GM23248 (cell line): ENCODE measurements around the gene SRP9.

Source experiments
- EZH2 ChIP-seq: fragments of 200-600 bp; sonication (generic); IDR thresholded peaks from 2 replicates; pipeline ENCODE4 v1.6.1; 2018; ENCODE audit warnings: antibody characterized with exemption, mild to moderate bottlenecking; ENCODE audit not compliant: insufficient read depth, poor library complexity, severe bottlenecking
- EZH2phosphoT487 ChIP-seq: fragments of 200-600 bp; sonication (generic); IDR thresholded peaks from 2 replicates; pipeline ENCODE4 v1.6.1; 2018; ENCODE audit warnings: antibody characterized with exemption, moderate library complexity, mild to moderate bottlenecking, low read depth; ENCODE audit not compliant: insufficient read depth

- TF ChIP-seq EZH2phosphoT487 (no peak), EZH2 (no peak)
Observed at GRCh38 chr1:225749706-225750105, 27.9 kb upstream of the SRP9 start.
